Smooth muscle cell of the brain vasculature (primary cell): ENCODE data around the gene VAC14.
A peak's percentile ranks its signal among the peaks of the same experiment; 100 is the strongest.
"Not testable (repeated sequence)": the region's sequence is repeated elsewhere in the genome, so short reads cannot be mapped to it uniquely, and the experiment has no call there.

Source experiments
- DNase-seq: peaks from one replicate; pipeline ENCODE4 v3.0.0-alpha.2; 2012; ENCODE audit warnings: low read depth, low spot score

VAC14 gene

DNA sequence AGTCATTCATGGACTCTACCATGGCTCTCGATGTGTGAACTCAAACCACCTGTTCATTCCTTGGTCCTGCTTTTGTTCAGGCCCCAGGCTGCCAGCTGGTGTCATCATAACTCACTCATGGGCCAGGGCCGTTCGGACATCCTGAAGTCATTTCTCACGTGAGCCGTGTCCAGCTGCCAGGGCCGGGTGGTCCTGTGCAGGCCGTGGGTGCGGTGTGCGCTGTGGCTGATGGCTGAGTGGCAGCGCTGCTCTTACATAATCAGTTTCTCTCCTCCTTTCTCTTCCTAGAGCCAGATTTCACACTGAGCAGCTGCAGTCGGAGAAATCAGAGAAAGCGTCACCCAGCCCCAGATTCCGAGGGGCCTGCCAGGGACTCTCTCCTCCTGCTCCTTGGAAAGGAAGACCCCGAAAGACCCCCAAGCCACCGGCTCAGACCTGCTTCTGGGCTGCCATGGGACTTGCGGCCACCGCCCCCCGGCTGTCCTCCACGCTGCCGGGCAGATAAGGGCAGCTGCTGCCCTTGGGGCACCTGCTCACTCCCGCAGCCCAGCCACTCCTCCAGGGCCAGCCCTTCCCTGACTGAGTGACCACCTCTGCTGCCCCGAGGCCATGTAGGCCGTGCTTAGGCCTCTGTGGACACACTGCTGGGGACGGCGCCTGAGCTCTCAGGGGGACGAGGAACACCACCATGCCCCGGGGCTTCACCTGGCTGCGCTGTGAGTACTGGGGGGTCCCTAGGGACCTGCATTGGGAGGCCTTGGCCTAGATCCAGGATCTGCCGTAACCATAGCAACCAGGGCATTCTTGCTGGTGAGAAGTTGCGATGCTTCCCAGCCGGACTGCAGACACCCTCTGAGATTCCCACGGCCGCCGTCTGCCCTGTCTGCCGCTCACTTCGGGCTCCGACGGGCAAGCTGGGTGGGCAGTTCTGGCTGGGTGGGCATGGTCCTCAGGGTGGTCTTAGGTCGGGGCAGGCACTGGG lies 154.4 kb downstream of the VAC14 start, which contains the start of gene IL34:
TSS of gene IL34 (plus strand) at position 300 of the 982 bp plus-strand sequence. CDS start at position 689, 389 bp downstream.
- DNase-seq = no peak

DNA sequence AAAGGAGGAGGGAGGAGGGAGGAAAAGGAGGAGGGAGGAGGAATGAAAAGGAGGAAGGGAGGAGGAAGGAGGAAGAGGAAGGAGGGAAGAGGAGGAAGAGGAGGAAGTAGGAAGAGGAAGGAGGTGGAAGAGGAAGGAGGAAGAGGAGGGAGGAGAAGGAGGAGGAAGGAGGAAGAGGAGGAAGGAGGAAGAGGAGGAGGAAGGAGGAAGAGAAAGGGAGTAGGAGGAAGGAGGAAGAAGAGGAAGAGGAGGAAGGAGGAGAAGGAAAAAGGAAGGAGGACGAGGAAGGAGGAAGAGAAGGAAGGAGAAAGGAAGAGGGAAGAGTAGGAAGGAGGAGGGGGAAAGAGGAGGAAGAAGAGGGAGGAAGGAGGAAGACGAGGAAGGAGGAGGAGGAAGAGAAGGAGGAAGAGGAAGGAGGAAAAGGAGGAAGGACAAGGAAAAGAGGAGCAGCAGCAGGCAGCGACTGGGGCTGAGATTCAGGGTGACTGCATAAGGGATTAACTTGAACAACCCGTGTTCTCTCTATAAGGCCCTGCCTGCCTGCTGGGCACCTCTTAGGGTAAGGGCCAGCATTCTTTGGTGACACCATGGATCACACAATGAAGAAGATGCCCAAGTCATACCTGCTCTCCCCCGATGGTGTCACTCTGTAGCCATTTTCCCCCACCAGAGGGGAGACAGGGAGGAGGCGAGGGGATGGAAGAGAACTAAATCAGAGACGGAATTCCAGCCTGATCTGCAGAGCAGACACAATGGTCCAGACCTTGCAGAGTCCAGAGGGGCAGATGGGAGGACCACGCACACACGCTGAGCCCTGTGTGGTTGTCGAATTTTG lies 156.0 kb downstream of the VAC14 start:
- DNase-seq = no peak

- DNase-seq = not testable (repeated sequence)
These were observed 157.7 kb downstream of the VAC14 start for GRCh38 chr16:70643264-70643663.

DNA sequence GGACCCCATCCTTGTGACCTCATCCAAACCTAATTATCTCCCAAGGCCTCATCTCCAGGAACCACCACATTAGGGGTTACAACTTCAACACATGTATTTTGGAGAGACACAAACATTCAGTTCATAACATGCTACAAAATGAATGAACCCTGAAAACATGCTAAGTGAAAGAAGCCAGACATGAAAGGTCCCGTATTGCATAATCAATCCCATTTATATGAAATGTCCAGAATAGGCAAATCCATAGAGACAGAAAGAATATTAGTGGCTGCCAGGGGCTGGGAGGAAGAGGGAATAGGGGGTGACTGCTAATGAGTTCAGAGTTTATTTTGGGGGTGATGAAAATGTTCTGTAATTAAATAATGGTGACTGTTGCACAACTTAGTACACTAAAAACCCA lies 158.3 kb downstream of the VAC14 start:
- DNase-seq = no peak

- DNase-seq = peak; percentile 77
These were observed 161.9 kb downstream of the VAC14 start for GRCh38 chr16:70638814-70639792.
